Measurements from ENCODE around the gene NDE1. TPM values are rescaled to one million over a fixed set of nuclear protein-coding genes. Genes with fewer than 3 reads are reported as not detected.
A peak's percentile ranks its signal among the peaks of the same experiment; 100 is the strongest.

The NDE1 gene
- total and polyA plus RNA-seq, 8 donors, result 6.7 to 286 (median 26.5) TPM

GRCh38 chr16:15752717-15753488, 102.9 kb downstream of the NDE1 start:
- no peak for DNase-seq

GRCh38 chr16:15754821-15755534, 104.9 kb downstream of the NDE1 start:
- Histone ChIP-seq H3K36me3 (peaks cover 0 to 89% (median 47%) of the 10 kb centered on the region in 4 donors), H3K27ac (peak overlapping the region in 1 of 5 donors; percentile 4), H3K4me3 (no peak overlapping the region), H3K4me1 (no peaks in the 10 kb centered on the region), H3K9me3 (no peaks in the 10 kb centered on the region), H3K27me3 (peaks cover 0 to 6% (median 0%) of the 10 kb centered on the region in 3 donors)
- no peak for DNase-seq
- WGBS, 5 donors, result 78 to 89% (median 82%) methylated on average over 8 of the region's 8 CpGs
- intact Hi-C loops (cut with DNase I; ENCODE audit: low total_unique reads), result no loop called here
- TF ChIP-seq, protein P1, sequence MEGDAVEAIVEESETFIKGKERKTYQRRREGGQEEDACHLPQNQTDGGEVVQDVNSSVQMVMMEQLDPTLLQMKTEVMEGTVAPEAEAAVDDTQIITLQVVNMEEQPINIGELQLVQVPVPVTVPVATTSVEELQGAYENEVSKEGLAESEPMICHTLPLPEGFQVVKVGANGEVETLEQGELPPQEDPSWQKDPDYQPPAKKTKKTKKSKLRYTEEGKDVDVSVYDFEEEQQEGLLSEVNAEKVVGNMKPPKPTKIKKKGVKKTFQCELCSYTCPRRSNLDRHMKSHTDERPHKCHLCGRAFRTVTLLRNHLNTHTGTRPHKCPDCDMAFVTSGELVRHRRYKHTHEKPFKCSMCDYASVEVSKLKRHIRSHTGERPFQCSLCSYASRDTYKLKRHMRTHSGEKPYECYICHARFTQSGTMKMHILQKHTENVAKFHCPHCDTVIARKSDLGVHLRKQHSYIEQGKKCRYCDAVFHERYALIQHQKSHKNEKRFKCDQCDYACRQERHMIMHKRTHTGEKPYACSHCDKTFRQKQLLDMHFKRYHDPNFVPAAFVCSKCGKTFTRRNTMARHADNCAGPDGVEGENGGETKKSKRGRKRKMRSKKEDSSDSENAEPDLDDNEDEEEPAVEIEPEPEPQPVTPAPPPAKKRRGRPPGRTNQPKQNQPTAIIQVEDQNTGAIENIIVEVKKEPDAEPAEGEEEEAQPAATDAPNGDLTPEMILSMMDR (IDR thresholded peaks at IDR 0.05), result no peak
- TF ChIP-seq POLR2A (IDR thresholded peaks at IDR 0.05) (no peak), EP300 (IDR thresholded peaks at IDR 0.05) (no peak), POLR2AphosphoS5 (IDR thresholded peaks at IDR 0.05) (no peak)

More at GRCh38 chr16:15752717-15753488, 102.9 kb downstream of the NDE1 start:
- peak overlapping the region in 3 of 5 donors; percentile 6 to 29 (median 14) for H3K27ac ChIP-seq
- TF ChIP-seq, protein P1 (IDR thresholded peaks at IDR 0.05), result no peak
- TF ChIP-seq EP300 (IDR thresholded peaks at IDR 0.05) (no peak), POLR2AphosphoS5 (IDR thresholded peaks at IDR 0.05) (no peak), POLR2A (IDR thresholded peaks at IDR 0.05) (no peak)
- H3K4me1 ChIP-seq, result no peaks in the 10 kb centered on the region
- peaks cover 3 to 90% (median 51%) of the 10 kb centered on the region in 4 donors for H3K36me3 ChIP-seq
- no peaks in the 10 kb centered on the region for H3K9me3 ChIP-seq
- no peak overlapping the region for H3K4me3 ChIP-seq
- WGBS, 5 donors, result 74 to 88% (median 85%) methylated on average over 12 of the region's 12 CpGs
- peaks cover 0 to 5% (median 0%) of the 10 kb centered on the region in 3 donors for H3K27me3 ChIP-seq
- intact Hi-C loops (cut with DNase I; ENCODE audit: low total_unique reads), result no loop called here

DNA sequence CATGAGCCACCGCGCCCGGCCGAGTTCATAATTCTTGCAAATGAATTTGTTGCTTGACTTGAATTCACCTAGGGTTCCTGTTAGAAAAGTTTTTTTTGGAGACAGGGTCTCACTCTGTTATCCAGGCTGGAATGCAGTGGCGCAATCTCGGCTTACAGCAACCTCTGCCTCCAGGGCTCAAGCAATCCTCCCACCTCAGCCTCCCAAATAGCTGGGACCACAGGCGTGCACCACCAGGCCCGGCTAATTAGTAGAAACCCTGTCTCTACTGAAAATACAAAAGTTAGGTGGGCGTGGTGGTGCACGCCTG, 107.0 kb downstream of the NDE1 start:
- H3K27me3 ChIP-seq, result peaks cover 0 to 6% (median 0%) of the 10 kb centered on the region in 3 donors
- H3K4me3 ChIP-seq, result no peak overlapping the region
- DNase-seq, result no peak
- TF ChIP-seq POLR2A (IDR thresholded peaks at IDR 0.05) (no peak), EP300 (IDR thresholded peaks at IDR 0.05) (no peak), POLR2AphosphoS5 (IDR thresholded peaks at IDR 0.05) (no peak)
- TF ChIP-seq, protein P1 (IDR thresholded peaks at IDR 0.05), result no peak
- no peak overlapping the region for H3K27ac ChIP-seq
- no peaks in the 10 kb centered on the region for H3K9me3 ChIP-seq
- peaks cover 0 to 94% (median 45%) of the 10 kb centered on the region in 4 donors for H3K36me3 ChIP-seq
- intact Hi-C loops (cut with DNase I; ENCODE audit: low total_unique reads), result no loop called here
- no peaks in the 10 kb centered on the region for H3K4me1 ChIP-seq
- WGBS, 5 donors, result 72 to 87% (median 80%) methylated on average over 10 of the region's 10 CpGs

DNA sequence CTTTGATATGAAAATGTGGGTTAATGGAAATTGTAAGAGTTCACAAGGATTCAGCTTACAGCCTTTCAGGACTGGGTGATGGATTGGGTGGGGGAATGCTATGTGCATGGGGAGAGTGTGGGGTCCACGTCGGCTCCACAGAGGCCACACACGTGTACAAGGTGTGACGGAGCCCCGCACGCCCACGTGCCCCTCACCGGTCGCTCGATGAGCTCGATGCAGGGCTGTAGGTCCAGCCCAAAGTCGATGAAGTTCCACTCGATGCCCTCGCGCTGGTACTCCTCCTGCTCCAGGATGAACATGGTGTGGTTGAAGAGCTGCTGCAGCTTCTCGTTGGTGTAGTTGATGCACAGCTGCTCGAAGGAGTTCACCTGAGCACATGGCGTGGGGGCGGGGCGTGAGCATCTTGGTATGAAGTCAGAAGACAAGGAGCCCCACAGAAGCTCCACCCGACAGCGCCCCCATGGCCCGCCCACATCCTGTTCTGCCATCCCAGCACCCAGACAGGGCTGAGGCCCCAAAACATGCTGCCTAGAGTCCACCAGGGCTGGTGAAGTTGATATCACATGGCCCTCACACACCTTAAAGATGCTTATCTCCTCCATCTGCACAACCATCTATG, 107.7 kb downstream of the NDE1 start:
- TF ChIP-seq POLR2AphosphoS5 (IDR thresholded peaks at IDR 0.05) (no peak), POLR2A (IDR thresholded peaks at IDR 0.05) (no peak), EP300 (IDR thresholded peaks at IDR 0.05) (no peak)
- Histone ChIP-seq H3K27ac (no peak overlapping the region), H3K4me3 (no peak overlapping the region), H3K4me1 (peaks cover 0 to 5% (median 0%) of the 10 kb centered on the region in 4 donors), H3K27me3 (peaks cover 0 to 6% (median 3%) of the 10 kb centered on the region in 3 donors), H3K36me3 (peaks cover 0 to 94% (median 39%) of the 10 kb centered on the region in 4 donors), H3K9me3 (no peaks in the 10 kb centered on the region)
- 81 to 92% (median 87%) methylated on average over 20 to 23 of the region's 23 CpGs for WGBS, 5 donors
- intact Hi-C loops (cut with DNase I; ENCODE audit: low total_unique reads), result no loop called here
- DNase-seq, result no peak

Measured in stomach (tissue), 9 donors.